GM12892 (cell line): ENCODE measurements around the gene NDFIP1.
"Not testable (repeated sequence)": the region's sequence is repeated elsewhere in the genome, so short reads cannot be mapped to it uniquely, and the experiment has no call there.

Source experiments
- DNase-seq: peaks from one replicate; pipeline ENCODE4 v3.0.0; 2011; ENCODE audit not compliant: insufficient read length
- FAIRE-seq: peaks from 2 replicates; lab custom pipeline; 2011; peaks lifted over from hg19 to GRCh38; lab: Jason Lieb, UNC
- POLR2A ChIP-seq: IDR thresholded peaks from 2 replicates; pipeline ENCODE4 v1.6.1; 2011; ENCODE audit warnings: low read depth, low read length, control low read depth
- POLR2AphosphoS5 ChIP-seq: IDR thresholded peaks from 2 replicates; pipeline ENCODE4 v1.6.1; 2011; ENCODE audit warnings: low read depth, low read length, control low read depth
- TAF1 ChIP-seq: IDR thresholded peaks from 2 replicates; pipeline ENCODE4 v1.6.1; 2011; ENCODE audit warnings: low read depth, mild to moderate bottlenecking, control low read depth, low read length, borderline replicate concordance

Gene NDFIP1

DNA sequence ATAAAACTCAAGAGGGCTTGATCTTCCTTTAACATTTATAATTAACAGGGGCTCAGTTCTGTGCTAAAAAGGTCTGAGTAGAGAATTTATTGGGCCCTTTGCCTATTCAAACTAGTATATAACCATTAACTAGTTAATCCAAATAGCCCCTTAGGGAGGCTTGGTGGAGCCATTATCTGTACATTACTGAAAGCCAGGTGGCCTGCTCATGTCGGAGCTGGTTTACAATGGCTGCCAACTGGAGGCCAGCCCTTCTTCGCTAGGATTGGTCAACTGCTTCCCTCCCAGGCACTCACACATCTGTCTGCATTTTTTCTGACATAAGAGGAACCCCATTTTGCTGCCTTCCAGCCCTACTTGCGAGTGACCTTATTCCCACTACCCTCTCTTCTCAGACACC lies 30.4 kb upstream of the NDFIP1 start:
- FAIRE-seq (no peak), DNase-seq (no peak)
- no peak for TF ChIP-seq POLR2AphosphoS5
- no peak for TF ChIP-seq TAF1
- no peak for TF ChIP-seq POLR2A

DNA sequence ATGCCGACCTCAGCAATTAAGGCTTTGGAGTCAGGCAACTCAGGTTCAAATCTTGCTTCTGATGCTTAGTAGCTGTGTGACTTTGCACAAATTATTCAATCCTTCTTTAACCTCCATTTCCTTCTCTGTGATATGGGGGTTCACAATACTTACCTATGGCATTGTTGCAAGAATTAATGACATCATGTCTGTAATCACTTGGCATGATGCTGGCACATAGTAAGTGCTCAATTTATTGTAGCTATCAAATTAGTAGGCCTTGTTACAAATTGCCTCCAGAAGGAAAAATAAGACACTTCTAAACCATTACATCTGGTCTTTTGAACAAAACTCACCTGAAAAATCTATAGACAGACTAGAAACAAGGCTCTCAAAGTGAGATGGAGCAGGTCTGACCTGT lies 29.9 kb upstream of the NDFIP1 start:
- DNase-seq (no peak), FAIRE-seq (no peak)
- TF ChIP-seq TAF1, result no peak
- TF ChIP-seq POLR2A, result no peak
- TF ChIP-seq POLR2AphosphoS5, result no peak

DNA sequence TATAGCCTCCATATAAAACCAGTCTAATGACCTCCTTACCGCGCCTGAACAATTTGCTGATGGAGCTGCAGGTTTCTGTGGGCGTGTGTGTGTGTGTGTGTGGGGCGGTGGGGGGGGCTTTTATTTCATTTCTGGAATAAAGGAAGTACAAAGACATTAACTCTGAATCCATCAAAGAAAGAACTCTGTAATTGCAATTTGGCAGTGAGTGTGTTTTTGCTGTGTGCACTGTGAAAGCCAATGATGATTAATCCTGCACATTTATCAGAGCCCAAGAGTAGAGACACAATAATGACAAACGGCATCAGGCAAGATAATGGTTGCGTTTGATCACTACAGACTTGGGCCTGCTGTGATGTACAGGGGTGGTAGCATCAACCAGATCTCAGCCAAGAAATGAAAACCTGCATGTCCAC lies 29.3 kb upstream of the NDFIP1 start:
- DNase-seq (no peak), FAIRE-seq (no peak)
- TF ChIP-seq POLR2AphosphoS5, result no peak
- TF ChIP-seq POLR2A, result no peak
- TF ChIP-seq TAF1, result no peak

GRCh38 chr5:142080248-142080647 lies 28.3 kb upstream of the NDFIP1 start:
- TF ChIP-seq POLR2AphosphoS5 (no peak), POLR2A (no peak), TAF1 (no peak)
- FAIRE-seq, result no peak

DNA sequence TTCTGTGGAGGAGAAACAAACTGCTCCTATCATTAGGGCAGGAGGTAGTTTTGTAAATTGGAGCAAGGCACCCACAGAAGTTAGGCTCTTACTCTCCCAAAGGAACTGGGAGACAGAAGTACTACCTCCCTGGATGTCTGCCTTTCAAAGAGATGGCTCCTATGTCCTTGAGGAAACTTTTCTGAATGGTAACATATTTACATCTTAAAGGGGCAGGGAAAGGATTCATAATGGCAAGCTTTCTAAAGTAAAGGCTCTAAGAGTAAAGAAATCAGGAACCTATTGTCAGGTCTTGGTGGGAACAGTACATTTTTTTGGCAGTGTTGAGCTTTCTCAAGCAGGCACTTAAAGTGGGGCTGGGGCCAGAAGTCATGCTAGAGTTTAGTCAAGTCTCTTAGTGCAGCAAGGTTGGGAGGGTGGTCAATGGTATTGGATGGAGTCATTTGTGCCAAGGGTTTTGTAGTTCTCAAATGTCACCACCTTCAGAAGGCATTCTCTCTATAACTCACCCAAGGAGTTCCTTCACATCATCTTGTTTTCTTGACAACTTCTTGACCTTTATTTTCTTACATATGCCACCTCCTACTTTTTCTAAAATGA lies 26.3 kb upstream of the NDFIP1 start:
- no peak for TF ChIP-seq POLR2AphosphoS5
- no peak for TF ChIP-seq TAF1
- no peak for TF ChIP-seq POLR2A
- no peak for FAIRE-seq
- no peak for DNase-seq

More at GRCh38 chr5:142080248-142080647, 28.3 kb upstream of the NDFIP1 start:
- no peak for DNase-seq

- TF ChIP-seq TAF1 (no peak), POLR2A (no peak), POLR2AphosphoS5 (no peak)
- FAIRE-seq, result no peak
- DNase-seq, result no peak
These were observed 22.4 kb upstream of the NDFIP1 start for GRCh38 chr5:142086229-142086628.

GRCh38 chr5:142086679-142087078 lies 21.9 kb upstream of the NDFIP1 start:
- FAIRE-seq (no peak), DNase-seq (no peak)
- TF ChIP-seq POLR2A (no peak), POLR2AphosphoS5 (no peak), TAF1 (no peak)

DNA sequence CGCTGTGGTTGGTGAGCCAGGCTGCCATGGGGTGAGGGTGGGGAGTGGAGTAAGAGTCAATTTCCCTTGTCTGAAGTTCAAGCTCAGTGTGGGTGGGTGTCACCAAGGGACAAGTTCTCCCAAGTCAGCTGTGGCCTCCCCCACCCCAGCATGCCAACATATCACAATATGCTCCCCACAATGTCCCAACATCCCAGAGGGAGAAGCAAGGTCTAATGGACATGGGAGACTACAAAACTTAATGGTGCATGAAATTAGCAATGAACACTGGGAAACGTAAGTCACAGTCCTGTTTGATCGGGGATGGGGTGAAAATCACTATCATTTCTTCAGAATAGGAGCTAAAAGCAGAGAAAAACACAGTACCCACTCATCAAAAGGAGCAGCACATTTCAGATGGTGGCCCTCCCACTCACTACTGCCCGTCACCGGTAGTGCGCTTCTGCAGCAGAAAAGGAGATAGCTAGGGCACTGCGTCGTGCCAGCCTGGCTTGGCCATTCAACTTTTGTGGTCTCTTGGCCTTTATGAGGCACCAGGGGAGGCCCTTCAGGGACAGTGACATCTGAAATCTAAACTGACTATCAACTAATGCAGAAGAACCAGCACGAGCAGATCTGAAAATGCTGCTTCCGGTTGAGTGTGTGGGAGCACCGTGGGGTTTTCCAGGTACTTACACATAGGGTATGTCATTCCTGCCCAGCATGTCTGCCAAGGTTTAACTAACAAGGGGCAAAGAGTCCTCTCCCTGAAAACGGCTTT lies 20.5 kb upstream of the NDFIP1 start:
- FAIRE-seq (no peak), DNase-seq (no peak)
- TF ChIP-seq POLR2A (no peak), TAF1 (no peak), POLR2AphosphoS5 (no peak)

- not testable (repeated sequence) for DNase-seq
These were observed 19.6 kb upstream of the NDFIP1 start for GRCh38 chr5:142088855-142089479.

DNA sequence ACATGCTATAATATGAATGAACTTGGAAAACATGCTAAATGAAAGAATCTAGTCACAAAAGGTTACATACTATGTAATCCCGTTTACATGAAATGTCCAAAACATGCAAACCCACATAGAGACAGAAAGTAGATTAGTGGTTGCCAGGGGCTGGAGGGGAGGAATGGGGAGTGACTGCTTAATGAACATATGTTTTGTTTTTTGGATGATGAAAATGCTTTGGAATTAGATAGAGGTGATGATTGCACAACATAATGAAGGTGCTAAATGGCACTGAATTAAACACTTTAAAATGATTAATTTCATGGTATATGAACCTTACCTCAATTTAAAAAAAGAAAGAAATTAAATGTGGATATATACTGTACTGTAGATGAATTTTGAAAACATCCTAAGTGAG lies 17.6 kb upstream of the NDFIP1 start:
- FAIRE-seq (no peak), DNase-seq (no peak)
- no peak for TF ChIP-seq POLR2A
- TF ChIP-seq TAF1, result no peak
- no peak for TF ChIP-seq POLR2AphosphoS5

More at GRCh38 chr5:142088855-142089479, 19.6 kb upstream of the NDFIP1 start:
- not testable (repeated sequence) for FAIRE-seq

GRCh38 chr5:142091922-142092321 lies 16.7 kb upstream of the NDFIP1 start:
- no peak for DNase-seq
- TF ChIP-seq TAF1 (no peak), POLR2AphosphoS5 (no peak), POLR2A (no peak)
- FAIRE-seq, result no peak

DNA sequence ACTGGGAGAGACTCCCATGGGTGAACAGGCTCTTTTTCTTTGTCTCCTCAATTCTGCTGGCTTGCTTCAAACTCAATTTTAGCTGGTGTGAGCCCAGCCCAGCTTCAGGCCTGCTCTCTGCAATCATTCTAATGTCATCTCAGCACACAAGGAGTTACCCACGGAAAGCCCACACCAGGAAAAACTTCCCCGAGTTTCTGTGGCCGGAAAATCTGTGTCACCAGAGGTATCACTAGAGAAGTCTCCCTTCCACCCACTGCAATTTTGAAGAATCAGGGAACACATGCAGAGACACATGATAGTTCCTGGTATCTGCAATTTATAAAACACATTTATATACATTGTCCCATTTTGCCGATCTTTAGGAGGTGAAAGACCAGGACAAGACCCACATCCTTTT lies 13.5 kb upstream of the NDFIP1 start:
- FAIRE-seq, result no peak
- DNase-seq, result no peak
- no peak for TF ChIP-seq POLR2AphosphoS5
- no peak for TF ChIP-seq POLR2A
- TF ChIP-seq TAF1, result no peak
